Activated CD4-positive, alpha-beta T cell treated with anti-CD3 and anti-CD28 coated beads for 24 hours (primary cell): Measurements from ENCODE around the gene HOTAIR.

ENCODE experiments used
- DNase-seq, 2 donors: peaks; one replicate each; pipeline ENCODE4 v3.0.0-alpha.2; 2020; ENCODE audit warnings: low read depth in 2 of 2

HOTAIR gene

DNA sequence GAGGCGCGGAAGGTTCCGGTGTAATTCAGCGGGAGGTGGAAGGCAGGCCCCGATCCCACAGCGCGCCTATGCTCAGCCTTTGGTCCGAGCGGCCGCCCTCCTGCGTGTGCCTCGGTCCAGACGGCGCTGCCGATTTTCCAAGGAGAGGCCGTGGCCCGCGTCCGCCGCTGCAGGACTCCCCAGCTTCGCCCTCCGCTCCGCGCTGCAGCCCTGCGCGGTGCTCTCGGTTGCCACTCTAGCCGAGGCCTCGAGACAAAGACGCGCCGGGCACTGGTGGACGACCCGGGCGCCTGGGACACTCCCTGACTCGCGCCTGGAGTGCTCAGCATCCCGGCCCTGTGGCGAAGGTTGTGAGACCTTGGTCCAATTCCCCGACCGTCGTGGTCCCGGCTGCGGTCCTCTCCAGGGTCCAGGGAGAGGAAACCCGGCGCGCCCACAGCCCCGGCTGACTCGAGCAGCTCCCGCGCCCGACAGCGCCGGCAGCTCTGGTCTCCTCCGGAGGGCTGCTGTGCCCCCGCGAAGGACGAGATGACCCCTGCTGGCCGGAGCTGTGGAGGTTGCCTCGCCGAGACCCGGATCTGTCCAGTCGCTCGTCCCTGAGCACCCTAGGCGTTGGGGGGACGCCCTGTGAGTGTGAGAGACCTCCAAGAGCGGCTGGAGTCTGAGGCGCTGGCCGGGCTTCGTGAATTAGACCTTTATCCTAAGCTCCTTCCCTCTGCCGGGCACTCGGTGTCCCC, 13.6 kb downstream of the HOTAIR start:
- no peak for DNase-seq

GRCh38 chr12:53960187-53961024, 14.3 kb downstream of the HOTAIR start:
- no peak for DNase-seq

GRCh38 chr12:53959314-53959713, 15.4 kb downstream of the HOTAIR start:
- no peak for DNase-seq

- DNase-seq, result no peak
These were observed 16.6 kb downstream of the HOTAIR start for GRCh38 chr12:53958128-53958527.

DNA sequence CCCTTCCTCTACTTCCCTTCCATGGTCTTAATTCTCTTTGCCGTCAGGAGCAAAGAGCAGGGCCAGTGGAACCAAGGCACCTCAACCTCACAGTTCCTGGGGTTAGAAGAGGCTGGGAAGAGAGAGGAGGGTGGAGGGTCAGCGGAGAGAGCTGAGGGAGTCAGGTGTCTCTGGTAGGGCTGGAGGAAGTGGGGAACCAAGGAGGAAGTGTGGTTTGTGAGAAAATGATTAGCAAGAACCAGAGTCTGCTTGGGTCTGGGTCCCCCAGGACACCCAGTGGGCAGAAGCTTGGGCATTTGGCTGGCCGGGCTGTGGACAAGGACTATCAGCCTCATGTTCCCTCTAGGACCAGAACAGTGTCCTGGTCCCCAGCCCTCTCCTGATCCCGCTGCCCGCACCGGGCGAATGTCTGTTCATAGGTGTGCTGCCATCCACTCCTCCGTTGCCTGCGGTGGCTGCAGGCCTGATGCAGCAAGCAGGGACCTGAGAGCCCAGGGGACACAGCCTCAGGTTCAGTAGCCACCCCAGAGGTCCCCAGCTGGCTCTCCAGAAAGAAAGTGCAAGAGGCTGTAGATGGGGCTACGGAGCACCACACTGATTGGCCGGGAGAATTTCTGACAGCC, 17.7 kb downstream of the HOTAIR start:
- no peak for DNase-seq

DNA sequence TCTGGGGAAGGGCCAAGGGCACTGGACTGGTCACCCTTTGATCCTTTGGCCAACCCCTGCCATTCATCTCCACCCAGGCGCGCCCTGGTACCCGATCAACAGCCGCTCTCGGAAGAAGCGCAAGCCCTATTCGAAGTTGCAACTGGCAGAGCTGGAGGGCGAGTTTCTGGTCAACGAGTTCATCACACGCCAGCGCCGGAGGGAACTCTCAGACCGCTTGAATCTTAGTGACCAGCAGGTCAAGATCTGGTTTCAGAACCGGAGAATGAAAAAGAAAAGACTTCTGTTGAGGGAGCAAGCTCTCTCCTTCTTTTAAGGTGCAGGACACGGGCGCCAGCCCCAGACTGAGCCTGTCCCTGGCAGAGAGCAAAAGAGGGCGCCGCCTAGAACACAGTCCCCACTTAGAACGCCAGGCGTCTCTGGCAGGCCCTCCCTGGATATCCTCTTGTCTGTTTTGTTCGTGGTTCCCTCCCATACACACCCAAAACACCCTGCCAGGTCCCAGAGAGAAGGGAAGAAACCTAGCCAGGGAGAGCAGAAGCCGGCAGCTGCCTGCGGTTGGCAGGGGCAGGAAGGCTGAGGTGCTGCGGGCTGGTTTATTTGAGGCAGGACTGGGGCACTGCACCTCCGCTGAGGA, 18.4 kb downstream of the HOTAIR start:
- DNase-seq, result no peak

- no peak for DNase-seq
These were observed 18.9 kb downstream of the HOTAIR start for GRCh38 chr12:53955776-53956250.

DNA sequence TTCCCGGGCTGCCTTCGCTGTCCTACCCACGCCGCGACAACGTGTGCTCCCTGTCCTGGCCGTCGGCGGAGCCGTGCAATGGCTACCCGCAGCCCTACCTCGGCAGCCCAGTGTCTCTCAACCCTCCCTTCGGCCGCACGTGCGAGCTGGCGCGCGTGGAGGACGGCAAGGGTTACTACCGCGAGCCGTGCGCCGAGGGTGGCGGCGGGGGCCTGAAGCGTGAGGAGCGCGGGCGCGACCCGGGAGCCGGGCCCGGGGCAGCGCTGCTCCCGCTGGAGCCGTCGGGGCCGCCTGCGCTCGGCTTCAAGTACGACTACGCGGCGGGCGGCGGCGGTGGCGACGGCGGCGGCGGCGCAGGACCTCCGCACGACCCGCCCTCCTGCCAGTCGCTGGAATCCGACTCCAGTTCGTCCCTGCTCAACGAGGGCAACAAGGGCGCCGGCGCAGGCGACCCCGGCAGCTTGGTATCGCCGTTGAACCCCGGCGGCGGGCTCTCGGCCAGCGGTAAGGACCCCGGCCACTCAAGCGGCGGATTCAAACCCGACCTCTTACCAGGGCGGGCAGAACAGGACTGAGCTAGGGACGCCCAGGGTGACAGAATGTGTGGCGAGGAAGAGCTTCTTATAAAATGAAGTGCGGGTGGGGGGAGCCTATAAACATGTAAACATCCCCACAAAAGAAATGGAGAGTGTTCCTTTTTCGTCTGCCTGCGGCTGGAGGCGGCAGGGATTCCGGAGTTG, 19.5 kb downstream of the HOTAIR start:
- no peak for DNase-seq

- no peak for DNase-seq
These were observed 20.1 kb downstream of the HOTAIR start, which contains the start of gene HOXC12 for GRCh38 chr12:53954694-53955035. TSS of gene HOXC12 (plus strand) at chr12:53954903. CDS start at chr12:53954930, 27 bp downstream.

GRCh38 chr12:53953831-53954693, 20.7 kb downstream of the HOTAIR start:
- DNase-seq, result no peak

- no peak for DNase-seq
These were observed 21.7 kb downstream of the HOTAIR start for GRCh38 chr12:53952871-53953734.

- DNase-seq, result no peak
These were observed 22.4 kb downstream of the HOTAIR start for GRCh38 chr12:53952335-53952694.

GRCh38 chr12:53951577-53952334, 23.0 kb downstream of the HOTAIR start:
- no peak for DNase-seq

DNA sequence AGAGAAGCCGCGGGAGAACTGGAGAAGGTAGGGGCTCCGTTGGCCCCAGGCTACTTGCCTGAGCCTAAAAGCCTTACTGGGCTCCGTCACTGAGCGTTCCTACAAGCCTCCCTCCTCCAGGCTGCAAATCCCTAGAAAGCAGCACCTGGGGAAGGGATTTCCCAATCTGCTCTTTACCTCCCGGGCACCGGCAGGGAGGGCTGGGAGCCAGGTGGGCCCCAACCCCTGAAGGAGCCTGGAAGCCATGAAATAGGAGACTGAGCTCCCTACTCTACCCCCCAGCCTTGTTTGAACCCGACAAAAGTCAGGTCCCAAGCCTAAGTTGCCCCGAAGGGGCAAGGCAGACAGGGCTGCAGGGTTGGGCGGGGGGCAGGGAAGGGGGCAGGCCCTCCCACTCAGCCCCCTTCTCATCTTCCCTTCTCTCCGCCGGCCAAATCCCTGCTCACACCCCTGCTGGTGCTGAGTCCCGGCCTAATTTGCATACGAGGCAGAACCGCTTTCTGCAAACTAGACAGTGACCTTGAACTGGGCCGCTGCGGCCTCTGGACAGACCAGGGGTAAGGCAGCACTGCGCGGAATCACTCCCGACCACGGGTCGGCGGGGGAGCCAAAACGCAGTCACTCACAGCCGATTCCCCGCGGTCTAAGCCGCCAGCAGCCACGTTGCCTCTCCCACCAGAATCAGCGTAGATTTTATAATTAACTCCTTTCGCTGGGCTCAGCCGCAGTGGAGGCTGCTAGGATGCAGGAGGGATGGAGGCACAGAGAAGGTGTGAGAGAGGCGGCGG, 23.8 kb downstream of the HOTAIR start:
- DNase-seq, result no peak

- DNase-seq, result no peak
These were observed 24.3 kb downstream of the HOTAIR start for GRCh38 chr12:53950437-53950773.

GRCh38 chr12:53949631-53950436, 24.9 kb downstream of the HOTAIR start:
- DNase-seq, result no peak
